IMR-90 (cell line): ENCODE data around the gene KRTAP5-3. TPM values are rescaled to one million over a fixed set of nuclear protein-coding genes. Genes with fewer than 3 reads are reported as not detected.
"Not testable (repeated sequence)": the region's sequence is repeated elsewhere in the genome, so short reads cannot be mapped to it uniquely, and the experiment has no call there.

ENCODE experiments used
- ATAC-seq: fragments of 200-7000 bp; cut with Tn5 transposase; 2 replicates; pipeline ENCODE4 v1.9.1; 2020; ENCODE audit warnings: low read depth, mild to moderate bottlenecking, moderate library complexity
- BruUV-seq: library from RNA; stranded (reverse); fragments of 400-500 nt; replicated peaks from 2 replicates; lab custom pipeline; 2021; lab: Mats Ljungman, UMichigan
- CTCF ChIA-PET: fragments of 300-600 bp; formaldehyde crosslinking; extraction: SDS; loops from one replicate; lab custom pipeline; 2021; ENCODE audit warnings: antibody characterized with exemption; lab: Yijun Ruan, JAX
- POLR2A ChIA-PET: fragments of 300-600 bp; sonication (Branson Sonifier 250); formaldehyde crosslinking; loops from one replicate; lab custom pipeline; 2022; ENCODE audit warnings: antibody characterized with exemption; ENCODE audit not compliant: unreplicated experiment; lab: Charles Lee
- DNase-seq: peaks from one replicate; pipeline ENCODE4 v3.0.0; 2013
- H2AFZ ChIP-seq: replicated peaks from 2 replicates; pipeline ENCODE3; 2013; ENCODE audit warnings: low read length, mild to moderate bottlenecking; ENCODE audit not compliant: poor library complexity
- H2AK5ac ChIP-seq: 2 replicates; pipeline ENCODE4 v1.6.1; 2013; ENCODE audit warnings: low read depth, low read length, inconsistent platforms
- H2AK9ac ChIP-seq: replicated peaks from 2 replicates; pipeline ENCODE3; 2013; ENCODE audit warnings: mild to moderate bottlenecking, low read depth, low read length, moderate library complexity; ENCODE audit not compliant: poor library complexity
- H2BK120ac ChIP-seq: 2 replicates; pipeline ENCODE4 v1.6.1; 2013; ENCODE audit warnings: low read depth, low read length, inconsistent platforms
- H2BK15ac ChIP-seq: 3 replicates; pipeline ENCODE4 v1.6.1; 2013; ENCODE audit warnings: low read depth, low read length, inconsistent platforms
- H2BK20ac ChIP-seq: 2 replicates; pipeline ENCODE4 v1.6.1; 2013; ENCODE audit warnings: low read depth, mild to moderate bottlenecking, inconsistent platforms, low read length, moderate library complexity
- H2BK5ac ChIP-seq: 2 replicates; pipeline ENCODE4 v1.6.1; 2013; ENCODE audit warnings: mild to moderate bottlenecking, low read depth, low read length, inconsistent platforms; ENCODE audit not compliant: poor library complexity, severe bottlenecking
- H3K14ac ChIP-seq: replicated peaks from 2 replicates; pipeline ENCODE4 v1.6.1; 2013; ENCODE audit warnings: low read depth, low read length, inconsistent platforms
- H3K18ac ChIP-seq: 2 replicates; pipeline ENCODE4 v1.6.1; 2013; ENCODE audit warnings: low read depth, low read length, control low read depth
- H3K23ac ChIP-seq: 2 replicates; pipeline ENCODE4 v1.6.1; 2013; ENCODE audit warnings: low read depth, low read length, inconsistent platforms
- H3K27ac ChIP-seq: 2 replicates; pipeline ENCODE4 v1.5.1; 2013; ENCODE audit warnings: mild to moderate bottlenecking, control low read depth, low read length; ENCODE audit not compliant: insufficient read depth
- H3K27me3 ChIP-seq: 2 replicates; pipeline ENCODE4 v1.6.1; 2013; ENCODE audit warnings: low read length; ENCODE audit not compliant: control insufficient read depth, insufficient read depth
- H3K36me3 ChIP-seq: 2 replicates; pipeline ENCODE4 v1.6.1; 2013; ENCODE audit warnings: low read length, mixed read lengths; ENCODE audit not compliant: control insufficient read depth, insufficient read depth
- H3K4ac ChIP-seq: 2 replicates; pipeline ENCODE4 v1.6.1; 2013; ENCODE audit warnings: low read depth, low read length, inconsistent platforms
- H3K4me1 ChIP-seq: 2 replicates; pipeline ENCODE4 v1.6.1; 2013; ENCODE audit warnings: low read length, mixed read lengths; ENCODE audit not compliant: control insufficient read depth, insufficient read depth
- H3K4me2 ChIP-seq: 2 replicates; pipeline ENCODE4 v1.6.1; 2013; ENCODE audit warnings: low read depth, mild to moderate bottlenecking, control low read depth, low read length, moderate library complexity
- H3K4me3 ChIP-seq: 2 replicates; pipeline ENCODE4 v1.5.1; 2013; ENCODE audit warnings: low read depth, mild to moderate bottlenecking, control low read depth, low read length, moderate library complexity; ENCODE audit not compliant: insufficient read depth
- H3K56ac ChIP-seq: 2 replicates; pipeline ENCODE4 v1.6.1; 2013; ENCODE audit warnings: low read length, inconsistent platforms; ENCODE audit not compliant: insufficient read depth; ENCODE audit errors: extremely low read depth
- H3K79me1 ChIP-seq, 2 experiments: 2 replicates each; pipeline ENCODE4 v1.6.1; 2013; ENCODE audit warnings: low read length in 2 of 2, inconsistent platforms in 1 of 2, low read depth in 1 of 2
- H3K9ac ChIP-seq: 2 replicates; pipeline ENCODE4 v1.6.1; 2013; ENCODE audit warnings: low read depth, low read length, control low read depth
- H3K9me1 ChIP-seq: 2 replicates; pipeline ENCODE4 v1.6.1; 2013; ENCODE audit warnings: low read length, inconsistent platforms; ENCODE audit not compliant: insufficient read depth
- H3K9me3 ChIP-seq: 2 replicates; pipeline ENCODE4 v1.6.1; 2013; ENCODE audit warnings: low read length; ENCODE audit not compliant: control insufficient read depth, insufficient read depth
- H4K20me1 ChIP-seq: 2 replicates; pipeline ENCODE4 v1.6.1; 2013; ENCODE audit warnings: low read length, inconsistent platforms; ENCODE audit not compliant: insufficient read depth
- H4K5ac ChIP-seq: 2 replicates; pipeline ENCODE4 v1.6.1; 2013; ENCODE audit warnings: mild to moderate bottlenecking, low read depth, low read length, control low read depth
- H4K8ac ChIP-seq, 2 experiments: 2 replicates each; pipeline ENCODE4 v1.6.1; 2013; ENCODE audit warnings: low read depth in 2 of 2, low read length in 2 of 2, control low read depth in 1 of 2, inconsistent platforms in 1 of 2
- H4K91ac ChIP-seq: 2 replicates; pipeline ENCODE4 v1.6.1; 2013; ENCODE audit warnings: low read depth, low read length, inconsistent platforms; ENCODE audit not compliant: insufficient read depth
- WGBS, 2 experiments: methylation state at CpG; one replicate each; pipeline versions ENCODE4 v1.1.5 to v1.1.7; 2013; ENCODE audit warnings: missing lambda C conversion rate in 2 of 2; ENCODE audit not compliant: insufficient read length in 1 of 2; ENCODE audit errors: extremely low coverage in 2 of 2; 5-methylcytosine and 5-hydroxymethylcytosine counted together
- dilution Hi-C: fragments of 300-500 bp; cut with HindIII; formaldehyde crosslinking; loops from one replicate; pipeline ENCODE4 v1.14.3; 2018; ENCODE audit warnings: low sequenced_read_pairs; ENCODE audit not compliant: unreplicated experiment
- in situ Hi-C: fragments of 300-500 bp; cut with MboI; formaldehyde crosslinking; loops from 3 replicates; pipeline ENCODE4 v1.14.3; 2019; ENCODE audit warnings: low sequenced_read_pairs, inconsistent platforms, mixed read lengths
- intact Hi-C: fragments of 100-400 bp; cut with micrococcal nuclease; formaldehyde crosslinking; loops from 2 replicates; pipeline ENCODE4 v1.10.0; 2022
- polyA plus RNA-seq, 3 experiments: library from polyadenylated mRNA; depleted of rRNA; stranded (reverse); fragments of >200 nt; gene quantifications; 2 replicates each; pipeline ENCODE4 v1.2.3, GENCODE V29; 2012; ENCODE audit warnings: low replicate concordance in 1 of 3
- total RNA-seq: library from RNA; depleted of rRNA; stranded (reverse); fragments of >200 nt; gene quantifications from 2 replicates; pipeline ENCODE4 v1.2.3, GENCODE V29; 2012

KRTAP5-3 gene
- total and polyA plus RNA-seq, 2 of the 4 experiments (the other 2 are of a cell fraction) = not detected

- CTCF ChIA-PET, in situ Hi-C loops: not testable (repeated sequence)
These were observed 6.6 kb downstream of the KRTAP5-3 start for GRCh38 chr11:1601663-1602062.

More at GRCh38 chr11:1601663-1602062, 6.6 kb downstream of the KRTAP5-3 start:
- dilution Hi-C loops, H3K36me3 ChIP-seq, H4K20me1 ChIP-seq, H4K91ac ChIP-seq, H3K18ac ChIP-seq, H3K9me1 ChIP-seq, intact Hi-C loops, H3K4ac ChIP-seq, H3K4me1 ChIP-seq, H2AK5ac ChIP-seq, H2AK9ac ChIP-seq, ATAC-seq, H2BK20ac ChIP-seq, H2AFZ ChIP-seq, H3K4me3 ChIP-seq, H4K8ac ChIP-seq, H4K5ac ChIP-seq, H2BK15ac ChIP-seq, DNase-seq, H3K9me3 ChIP-seq, POLR2A ChIA-PET, H3K9ac ChIP-seq, H3K23ac ChIP-seq, H3K27ac ChIP-seq, H3K14ac ChIP-seq, H3K79me1 ChIP-seq, H2BK120ac ChIP-seq, H2BK5ac ChIP-seq, H3K56ac ChIP-seq, H3K4me2 ChIP-seq, BruUV-seq: not testable (repeated sequence)
- H3K27me3 ChIP-seq = peaks cover 53% of the 10 kb centered on the region
- no CpG with 5 or more reads among the region's 3 CpGs for WGBS, 2 experiments
